Fibroblast of lung (primary cell): ENCODE measurements around the gene MS4A10. TPM values are rescaled to one million over a fixed set of nuclear protein-coding genes. Genes with fewer than 3 reads are reported as not detected.

ENCODE experiments used
- DNase-seq, 2 donors: peaks; one replicate each; pipeline versions ENCODE4 v3.0.0 to v3.0.0-alpha.2; 2010; ENCODE audit warnings: low read depth in 2 of 2
- H2AFZ ChIP-seq: 2 replicates; pipeline ENCODE4 v1.5.1; 2012; ENCODE audit warnings: low read length, control low read depth, inconsistent platforms
- H3K27ac ChIP-seq: 2 replicates; pipeline ENCODE4 v1.5.1; 2011; ENCODE audit warnings: low read length, control low read depth; ENCODE audit not compliant: insufficient read depth
- H3K27me3 ChIP-seq: 2 replicates; pipeline ENCODE4 v1.5.1; 2011; ENCODE audit warnings: mild to moderate bottlenecking, low read length; ENCODE audit not compliant: control insufficient read depth, insufficient read depth
- H3K36me3 ChIP-seq: 2 replicates; pipeline ENCODE4 v1.5.1; 2011; ENCODE audit warnings: low read length; ENCODE audit not compliant: control insufficient read depth, insufficient read depth
- H3K4me1 ChIP-seq: 2 replicates; pipeline ENCODE4 v1.5.1; 2011; ENCODE audit warnings: low read length; ENCODE audit not compliant: control insufficient read depth, insufficient read depth; ENCODE audit errors: extremely low read depth
- H3K4me2 ChIP-seq: 2 replicates; pipeline ENCODE4 v1.5.1; 2011; ENCODE audit warnings: low read length, control low read depth; ENCODE audit not compliant: insufficient read depth; ENCODE audit errors: extremely low read depth
- H3K4me3 ChIP-seq, 4 experiments: fragments of 200-600 bp in 1 of 4; sonication (generic) in 1 of 4; replicated peaks in 1 of 4; 2 replicates each; pipeline ENCODE4 v1.5.1; 2011 to 2016; ENCODE audit warnings: low read length in 4 of 4, low read depth in 3 of 4, mild to moderate bottlenecking in 3 of 4, control low read depth in 2 of 4, inconsistent platforms in 1 of 4, mixed read lengths in 1 of 4; ENCODE audit not compliant: insufficient read depth in 1 of 4; ENCODE audit errors: control extremely low read depth in 1 of 4
- H3K79me2 ChIP-seq: 2 replicates; pipeline ENCODE4 v1.5.1; 2012; ENCODE audit warnings: mild to moderate bottlenecking, low read length, inconsistent platforms; ENCODE audit not compliant: control insufficient read depth, insufficient read depth
- H3K9ac ChIP-seq: 2 replicates; pipeline ENCODE4 v1.5.1; 2011; ENCODE audit warnings: mild to moderate bottlenecking, low read length, control low read depth; ENCODE audit not compliant: insufficient read depth
- H3K9me3 ChIP-seq: 2 replicates; pipeline ENCODE4 v1.5.1; 2012; ENCODE audit warnings: low read depth, low read length; ENCODE audit not compliant: control insufficient read depth, insufficient read depth
- H4K20me1 ChIP-seq: 2 replicates; pipeline ENCODE4 v1.5.1; 2011; ENCODE audit warnings: low read length; ENCODE audit not compliant: control insufficient read depth, insufficient read depth; ENCODE audit errors: extremely low read depth
- EZH2 ChIP-seq: IDR thresholded peaks from 2 replicates; pipeline ENCODE4 v1.5.1; 2012; ENCODE audit warnings: low read length, control low read depth, mild to moderate bottlenecking; ENCODE audit errors: missing control alignments
- polyA minus RNA-seq: library from RNA; depleted of rRNA, polyadenylated mRNA; stranded (reverse); fragments of >200 nt; gene quantifications from 2 replicates; pipeline ENCODE4 v1.2.3, GENCODE V29; 2011; ENCODE audit warnings: low replicate concordance
- polyA plus RNA-seq, 2 donors: library from polyadenylated mRNA; depleted of rRNA in 1 of 2; stranded (reverse) in 1 of 2; unstranded in 1 of 2; fragments of >200 nt; gene quantifications; 2 replicates each; pipeline ENCODE4 v1.2.1, GENCODE V29; 2011 to 2012; ENCODE audit warnings: missing spikeins in 1 of 2
- total RNA-seq: library from RNA; depleted of rRNA; stranded (reverse); fragments of >200 nt; gene quantifications from 2 replicates; pipeline ENCODE4 v1.2.1, GENCODE V29; 2014
- TF ChIP-seq, protein P1 (sequence below), 2 donors: IDR thresholded peaks in 1 of 2; conservative IDR thresholded peaks in 1 of 2; 1 replicate in 1 of 2; 2 replicates in 1 of 2; pipeline ENCODE4 v1.5.1; 2011 to 2012; ENCODE audit warnings: low read length in 2 of 2, control low read depth in 1 of 2, inconsistent platforms in 1 of 2, low read depth in 1 of 2, mild to moderate bottlenecking in 1 of 2

The MS4A10 gene
- total RNA-seq = not detected in 2 replicates
- polyA plus RNA-seq = not detected in 2 replicates
- not detected in 2 replicates for polyA plus RNA-seq (2012)
- not detected in 2 replicates for polyA minus RNA-seq

DNA sequence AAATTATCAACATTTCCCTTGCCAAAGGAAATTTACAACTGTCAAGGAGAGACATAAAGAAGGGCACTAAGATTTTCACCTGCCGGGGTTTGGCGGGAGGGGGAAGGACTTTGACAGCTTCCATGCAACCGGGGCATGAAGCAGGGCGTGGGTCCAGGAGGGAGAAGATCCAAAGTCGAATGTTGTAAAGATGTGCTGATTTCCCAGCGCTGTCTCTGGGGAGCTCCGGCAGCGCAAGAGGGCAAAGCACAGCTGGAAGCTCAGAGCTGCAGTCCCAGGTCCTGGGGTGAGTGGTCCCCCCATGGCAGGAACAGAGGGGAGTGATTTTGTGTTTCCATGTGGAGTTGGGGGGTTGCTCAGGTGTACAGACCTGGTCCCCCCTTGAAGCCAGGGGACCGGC, at the start of gene MS4A10:
Gene MS4A10 (plus strand): TSS at position 198 of the 400 bp plus-strand sequence. CDS start 5,003 bp downstream, outside the sequence.
- H4K20me1 ChIP-seq = no peaks in the 10 kb centered on the region
- H3K4me3 ChIP-seq = no peak within 1 kb of the TSS
- H3K9ac ChIP-seq = no peak within 1 kb of the TSS
- no peak within 1 kb of the TSS for H2AFZ ChIP-seq
- TF ChIP-seq, protein P1, sequence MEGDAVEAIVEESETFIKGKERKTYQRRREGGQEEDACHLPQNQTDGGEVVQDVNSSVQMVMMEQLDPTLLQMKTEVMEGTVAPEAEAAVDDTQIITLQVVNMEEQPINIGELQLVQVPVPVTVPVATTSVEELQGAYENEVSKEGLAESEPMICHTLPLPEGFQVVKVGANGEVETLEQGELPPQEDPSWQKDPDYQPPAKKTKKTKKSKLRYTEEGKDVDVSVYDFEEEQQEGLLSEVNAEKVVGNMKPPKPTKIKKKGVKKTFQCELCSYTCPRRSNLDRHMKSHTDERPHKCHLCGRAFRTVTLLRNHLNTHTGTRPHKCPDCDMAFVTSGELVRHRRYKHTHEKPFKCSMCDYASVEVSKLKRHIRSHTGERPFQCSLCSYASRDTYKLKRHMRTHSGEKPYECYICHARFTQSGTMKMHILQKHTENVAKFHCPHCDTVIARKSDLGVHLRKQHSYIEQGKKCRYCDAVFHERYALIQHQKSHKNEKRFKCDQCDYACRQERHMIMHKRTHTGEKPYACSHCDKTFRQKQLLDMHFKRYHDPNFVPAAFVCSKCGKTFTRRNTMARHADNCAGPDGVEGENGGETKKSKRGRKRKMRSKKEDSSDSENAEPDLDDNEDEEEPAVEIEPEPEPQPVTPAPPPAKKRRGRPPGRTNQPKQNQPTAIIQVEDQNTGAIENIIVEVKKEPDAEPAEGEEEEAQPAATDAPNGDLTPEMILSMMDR (conservative IDR thresholded peaks at IDR 0.05 in 1 of 2, IDR thresholded peaks at IDR 0.05 in 1 of 2; ENCODE audit: low read depth in 1 of 2, low read length in 2 of 2) = no peak
- no peak for TF ChIP-seq EZH2
- H3K27ac ChIP-seq = no peak within 1 kb of the TSS
- H3K36me3 ChIP-seq = no peaks in the 10 kb centered on the region
- peaks cover 3% of the 10 kb centered on the region for H3K4me1 ChIP-seq
- H3K4me2 ChIP-seq = no peak within 1 kb of the TSS
- H3K79me2 ChIP-seq = no peaks in the 10 kb centered on the region
- H3K27me3 ChIP-seq = peaks cover 11% of the 10 kb centered on the region
- no peaks in the 10 kb centered on the region for H3K9me3 ChIP-seq
- no peak for DNase-seq

DNA sequence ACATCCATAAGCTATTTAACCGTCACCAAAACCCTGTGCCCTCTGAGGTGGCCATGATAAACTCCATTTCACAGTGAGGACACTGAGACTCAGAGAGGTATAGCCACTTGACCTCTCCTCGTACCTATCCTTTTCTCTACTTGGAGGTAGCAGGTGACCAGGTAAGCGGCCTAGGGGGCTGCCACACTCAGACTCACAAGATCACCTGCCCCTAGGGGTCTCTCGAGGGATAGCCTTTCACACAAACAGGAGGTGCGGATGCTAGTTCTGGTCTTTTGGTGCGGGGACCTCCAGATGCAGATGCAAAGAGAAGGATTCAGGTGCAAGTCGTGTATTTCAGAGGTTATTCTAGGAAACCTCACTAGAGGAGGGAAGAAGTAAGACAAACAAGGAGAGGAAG, 46.0 kb upstream of the MS4A10 start:
- H3K4me3 ChIP-seq = no peak overlapping the region
- H3K27me3 ChIP-seq = no peaks in the 10 kb centered on the region
- no peaks in the 10 kb centered on the region for H3K9me3 ChIP-seq
- no peaks in the 10 kb centered on the region for H4K20me1 ChIP-seq
- no peaks in the 10 kb centered on the region for H3K79me2 ChIP-seq
- no peaks in the 10 kb centered on the region for H3K36me3 ChIP-seq
- H3K4me1 ChIP-seq = no peaks in the 10 kb centered on the region
- no peak for DNase-seq
- TF ChIP-seq, protein P1 (conservative IDR thresholded peaks at IDR 0.05 in 1 of 2, IDR thresholded peaks at IDR 0.05 in 1 of 2; ENCODE audit: low read depth in 1 of 2, low read length in 2 of 2) = no peak
- TF ChIP-seq EZH2 = no peak
- H3K27ac ChIP-seq = no peak overlapping the region
- H2AFZ ChIP-seq = no peak overlapping the region
- H3K4me2 ChIP-seq = no peak overlapping the region
- H3K9ac ChIP-seq = no peak overlapping the region

DNA sequence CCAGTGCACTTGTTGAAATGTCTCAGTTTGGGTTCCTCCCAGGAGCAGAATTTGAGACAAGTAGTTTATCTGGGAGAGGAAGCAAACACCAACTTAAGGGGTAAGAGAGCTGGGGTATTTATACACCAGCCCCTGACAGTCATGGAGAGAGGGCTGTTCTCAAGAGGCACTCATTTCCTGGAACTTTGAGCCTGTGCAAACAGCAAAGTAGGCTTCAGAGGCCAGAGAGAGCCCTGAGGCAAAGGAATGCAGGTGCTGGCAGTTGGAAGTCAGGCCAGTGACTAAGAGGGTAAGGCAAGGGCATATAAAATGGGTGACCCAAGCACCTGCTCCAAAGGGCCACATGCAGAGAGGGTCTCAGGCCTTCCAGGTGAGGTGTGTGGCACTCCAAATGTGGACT, 44.6 kb upstream of the MS4A10 start:
- H3K4me1 ChIP-seq = no peaks in the 10 kb centered on the region
- no peak overlapping the region for H3K4me3 ChIP-seq
- no peak for TF ChIP-seq EZH2
- TF ChIP-seq, protein P1 (conservative IDR thresholded peaks at IDR 0.05 in 1 of 2, IDR thresholded peaks at IDR 0.05 in 1 of 2; ENCODE audit: low read depth in 1 of 2, low read length in 2 of 2) = no peak
- H3K4me2 ChIP-seq = no peak overlapping the region
- no peaks in the 10 kb centered on the region for H3K27me3 ChIP-seq
- H4K20me1 ChIP-seq = no peaks in the 10 kb centered on the region
- H3K9me3 ChIP-seq = no peaks in the 10 kb centered on the region
- no peak overlapping the region for H3K9ac ChIP-seq
- no peaks in the 10 kb centered on the region for H3K79me2 ChIP-seq
- no peak overlapping the region for H3K27ac ChIP-seq
- no peaks in the 10 kb centered on the region for H3K36me3 ChIP-seq
- no peak for DNase-seq
- no peak overlapping the region for H2AFZ ChIP-seq
